ENCODE data around the gene IGSF21. TPM values are rescaled to one million over a fixed set of nuclear protein-coding genes. Genes with fewer than 3 reads are reported as not detected.

The IGSF21 gene
- total RNA-seq, 1 experiment from 2014 or later = 5.2 TPM

DNA sequence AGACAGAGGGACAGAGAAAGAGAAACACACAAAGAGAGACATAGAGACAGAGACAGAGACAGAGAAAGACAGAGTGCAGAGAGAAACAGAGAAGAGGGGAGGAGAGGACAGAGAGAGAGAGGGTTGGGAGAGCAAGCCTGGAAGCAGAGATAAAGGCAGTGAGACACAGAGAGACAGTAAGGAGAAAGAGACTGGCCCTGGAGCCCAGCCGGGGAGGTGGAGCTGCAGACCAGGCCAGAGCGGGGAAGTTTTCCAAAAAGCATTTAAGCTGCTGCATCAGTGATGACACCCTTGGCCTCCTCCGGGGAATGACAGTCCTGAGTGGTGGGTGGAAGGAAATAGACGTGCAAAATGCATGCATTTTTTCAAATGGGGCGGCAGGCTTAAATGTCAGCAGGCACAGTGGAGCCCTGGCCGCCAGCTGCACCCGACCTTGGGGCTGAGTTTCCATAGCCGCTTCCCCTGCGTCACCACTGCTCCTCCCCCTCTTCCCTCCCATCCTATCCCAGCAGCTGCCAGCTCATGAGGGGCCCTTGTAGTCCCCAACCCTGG, 277.7 kb downstream of the IGSF21 start:
- Histone ChIP-seq H3K27ac (ENCODE audit: insufficient read length, low read depth, low read length) (no peak overlapping the region), H3K4me2 (ENCODE audit: insufficient read depth, insufficient read length, low read length) (peak overlapping the region; percentile 24)

More for the DNA sequence above, 277.7 kb downstream of the IGSF21 start:
- no peaks in the 10 kb centered on the region for H4K20me1 ChIP-seq (ENCODE audit: control insufficient read depth, insufficient read depth, insufficient read length)
- H2AK5ac ChIP-seq (ENCODE audit: insufficient read length, low read length) = no peak overlapping the region
- H3K18ac ChIP-seq (ENCODE audit: insufficient read length, low read depth, low read length) = no peak overlapping the region
- no peak overlapping the region for H4K5ac ChIP-seq (ENCODE audit: insufficient read length, low read depth, low read length)
- peaks cover 0 to 8% (median 4%) of the 10 kb centered on the region in 3 experiments; a peak in 3 of 7 replicates for H3K36me3 Mint-ChIP-seq (ENCODE audit: insufficient read depth in 1 of 3, low read depth in 3 of 3)
- no peak overlapping the region for H4K91ac ChIP-seq (ENCODE audit: insufficient read length, low read depth, low read length)
- H3K4me1 Mint-ChIP-seq = peaks cover 27 to 35% of the 10 kb centered on the region in 2 experiments
- no peaks in the 10 kb centered on the region for H3K23me2 ChIP-seq (ENCODE audit: insufficient read length, low read depth, low read length, poor library complexity, severe bottlenecking)
- H2BK20ac ChIP-seq (ENCODE audit: low read depth, low read length, poor library complexity, severe bottlenecking) = no peak overlapping the region
- H3K79me2 ChIP-seq (ENCODE audit: insufficient read depth, low read length) = no peaks in the 10 kb centered on the region
- no peak overlapping the region for H3K14ac ChIP-seq (ENCODE audit: insufficient read depth, low read length)
- no peak overlapping the region for H2BK5ac ChIP-seq (ENCODE audit: insufficient read length, low read length)
- no peak overlapping the region for H2BK120ac ChIP-seq (ENCODE audit: low read depth, low read length, poor library complexity, severe bottlenecking)
- H4K8ac ChIP-seq (replicated peaks; ENCODE audit: insufficient read length, low read depth, low read length) = no peak overlapping the region
- no CpG with 5 or more reads among the region's 9 CpGs for WGBS (ENCODE audit: extremely low coverage, insufficient read length, low lambda C conversion rate)
- no peaks in the 10 kb centered on the region for H3K27me3 ChIP-seq (ENCODE audit: insufficient read depth, low read length)
- H3K56ac ChIP-seq (ENCODE audit: insufficient read length, low read depth, low read length) = no peak overlapping the region
- H3K27ac Mint-ChIP-seq = no peak overlapping the region; a peak in 1 of 7 replicates
- no peak overlapping the region for H2BK12ac ChIP-seq (ENCODE audit: insufficient read length, low read depth, low read length)
- H2BK15ac ChIP-seq (ENCODE audit: low read depth, low read length) = no peak overlapping the region
- no peak overlapping the region for H3K4ac ChIP-seq (ENCODE audit: low read depth, low read length)
- H3K79me1 ChIP-seq (ENCODE audit: insufficient read depth, low read depth, low read length, poor library complexity, severe bottlenecking) = no peaks in the 10 kb centered on the region
- H3K23ac ChIP-seq (ENCODE audit: insufficient read length, low read depth, low read length) = no peak overlapping the region
- peaks cover 25% of the 10 kb centered on the region for H3K27me3 Mint-ChIP-seq (ENCODE audit: low read depth)
- no peak overlapping the region for H3K9ac ChIP-seq (ENCODE audit: extremely low read depth, insufficient read length, low read length)
- H3K9me3 Mint-ChIP-seq = peaks cover 0 to 8% of the 10 kb centered on the region in 2 experiments; a peak in 4 of 5 replicates
- no peak overlapping the region for H3T11ph ChIP-seq (ENCODE audit: low read length)
- H3K4me1 ChIP-seq (ENCODE audit: insufficient read depth, low read length) = peaks cover 3% of the 10 kb centered on the region; the same call in 1 of the 2 replicates
- H3K9me3 ChIP-seq (ENCODE audit: control insufficient read depth, low read depth, low read length) = no peaks in the 10 kb centered on the region
- H3K4me3 Mint-ChIP-seq = peak overlapping the region in 1 of 2 experiments; percentile 33; a peak in 2 of 5 replicates
- TF ChIP-seq, protein P1, sequence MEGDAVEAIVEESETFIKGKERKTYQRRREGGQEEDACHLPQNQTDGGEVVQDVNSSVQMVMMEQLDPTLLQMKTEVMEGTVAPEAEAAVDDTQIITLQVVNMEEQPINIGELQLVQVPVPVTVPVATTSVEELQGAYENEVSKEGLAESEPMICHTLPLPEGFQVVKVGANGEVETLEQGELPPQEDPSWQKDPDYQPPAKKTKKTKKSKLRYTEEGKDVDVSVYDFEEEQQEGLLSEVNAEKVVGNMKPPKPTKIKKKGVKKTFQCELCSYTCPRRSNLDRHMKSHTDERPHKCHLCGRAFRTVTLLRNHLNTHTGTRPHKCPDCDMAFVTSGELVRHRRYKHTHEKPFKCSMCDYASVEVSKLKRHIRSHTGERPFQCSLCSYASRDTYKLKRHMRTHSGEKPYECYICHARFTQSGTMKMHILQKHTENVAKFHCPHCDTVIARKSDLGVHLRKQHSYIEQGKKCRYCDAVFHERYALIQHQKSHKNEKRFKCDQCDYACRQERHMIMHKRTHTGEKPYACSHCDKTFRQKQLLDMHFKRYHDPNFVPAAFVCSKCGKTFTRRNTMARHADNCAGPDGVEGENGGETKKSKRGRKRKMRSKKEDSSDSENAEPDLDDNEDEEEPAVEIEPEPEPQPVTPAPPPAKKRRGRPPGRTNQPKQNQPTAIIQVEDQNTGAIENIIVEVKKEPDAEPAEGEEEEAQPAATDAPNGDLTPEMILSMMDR (conservative IDR thresholded peaks at IDR 0.05) = no peak
- H2AFZ ChIP-seq (ENCODE audit: low read length) = no peak overlapping the region
- DNase-seq = peak; percentile 65

Data from H9 (cell line).